Stimulated activated CD4-positive, alpha-beta T cell treated with anti-CD3 and anti-CD28 coated beads, Interleukin-15, amount 100 ng/mL, for 1 hour (primary cell): ENCODE results near the gene SPTLC1.
"Not testable (repeated sequence)": the region's sequence is repeated elsewhere in the genome, so short reads cannot be mapped to it uniquely, and the experiment has no call there.

Experiments used
- DNase-seq, 2 donors: peaks; one replicate each; pipeline ENCODE4 v3.0.0-alpha.2; 2020; ENCODE audit warnings: low read depth in 1 of 2, low spot score in 1 of 2

Gene SPTLC1, protein sequence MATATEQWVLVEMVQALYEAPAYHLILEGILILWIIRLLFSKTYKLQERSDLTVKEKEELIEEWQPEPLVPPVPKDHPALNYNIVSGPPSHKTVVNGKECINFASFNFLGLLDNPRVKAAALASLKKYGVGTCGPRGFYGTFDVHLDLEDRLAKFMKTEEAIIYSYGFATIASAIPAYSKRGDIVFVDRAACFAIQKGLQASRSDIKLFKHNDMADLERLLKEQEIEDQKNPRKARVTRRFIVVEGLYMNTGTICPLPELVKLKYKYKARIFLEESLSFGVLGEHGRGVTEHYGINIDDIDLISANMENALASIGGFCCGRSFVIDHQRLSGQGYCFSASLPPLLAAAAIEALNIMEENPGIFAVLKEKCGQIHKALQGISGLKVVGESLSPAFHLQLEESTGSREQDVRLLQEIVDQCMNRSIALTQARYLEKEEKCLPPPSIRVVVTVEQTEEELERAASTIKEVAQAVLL

DNA sequence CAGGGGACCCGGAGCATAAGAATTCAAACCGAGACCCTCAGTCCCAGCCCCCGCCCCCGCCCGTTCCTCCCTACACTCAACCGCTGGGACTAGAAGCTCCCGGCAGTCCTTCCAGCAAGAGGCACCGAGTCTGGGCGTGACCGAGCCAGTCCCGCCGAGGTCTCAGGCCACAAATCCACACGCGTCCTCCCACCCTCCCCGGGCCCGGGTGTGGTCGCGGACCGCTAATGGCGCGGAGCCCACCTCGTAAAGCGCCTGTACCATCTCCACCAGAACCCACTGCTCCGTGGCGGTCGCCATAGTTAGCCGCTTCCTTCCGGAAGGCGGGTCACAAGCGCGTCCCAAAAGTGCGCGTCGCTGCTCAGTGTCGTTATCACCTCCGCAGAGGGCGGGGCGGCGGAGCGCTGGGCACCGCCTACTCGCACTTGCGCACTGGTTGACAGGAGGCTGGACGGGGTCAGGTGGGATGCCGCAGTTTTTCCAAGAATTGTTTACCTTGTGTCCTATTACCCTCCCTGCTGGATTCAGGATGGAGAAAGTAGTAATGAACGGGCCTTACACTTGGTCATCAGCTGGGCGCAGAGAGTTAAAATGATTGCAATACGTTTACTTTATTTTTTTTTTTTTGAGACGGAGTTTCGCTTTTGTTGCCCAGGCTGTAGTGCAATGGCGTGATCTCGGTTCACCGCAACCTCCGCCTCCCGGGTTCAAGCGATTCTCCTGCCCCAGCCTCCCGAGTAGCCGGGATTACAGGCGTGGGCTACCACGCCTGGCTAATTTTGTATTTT is at the start of gene SPTLC1:
Gene SPTLC1 (minus strand): TSS at position 343 of the 788 bp plus-strand sequence. CDS start 43 bp downstream, at position 300.
- peak; percentile 89 for DNase-seq

DNA sequence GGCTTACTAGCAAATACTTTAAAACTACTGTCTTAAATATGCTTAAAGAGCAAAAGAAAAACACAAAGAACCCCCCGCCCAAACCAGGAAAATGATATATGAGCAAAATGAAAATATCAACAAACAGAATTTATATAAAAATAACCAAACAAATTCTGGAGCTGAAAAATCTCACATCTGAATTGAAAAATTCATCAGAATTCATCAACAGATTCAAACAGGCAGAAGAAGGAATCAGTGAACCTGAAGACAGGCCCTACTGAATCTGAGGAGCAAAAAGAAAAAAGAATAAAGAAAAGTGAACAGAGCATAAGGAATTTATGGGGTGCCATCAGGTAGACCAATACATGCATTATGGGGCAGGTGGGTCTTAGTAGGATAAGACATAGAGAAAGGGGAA is 49.8 kb upstream of the SPTLC1 start:
- DNase-seq = no peak

DNA sequence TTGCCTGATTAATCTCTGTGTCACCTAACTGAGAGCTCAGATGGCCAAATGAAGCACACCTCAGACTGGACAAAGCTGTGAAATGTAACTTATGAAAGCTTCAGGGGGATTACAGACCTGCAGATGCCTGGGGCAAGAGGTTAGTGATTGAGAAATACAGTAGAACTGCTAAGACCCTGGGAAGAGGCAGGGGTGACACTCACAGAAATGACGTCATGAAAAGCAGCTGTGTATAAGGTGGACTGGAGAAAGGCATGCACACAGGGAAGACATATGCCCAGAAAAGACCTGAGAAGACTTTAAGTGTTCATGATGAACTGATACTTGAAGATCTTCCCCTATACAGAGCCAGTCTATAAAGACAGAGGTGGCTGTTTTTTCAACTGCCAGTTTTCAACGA is 49.3 kb upstream of the SPTLC1 start:
- no peak for DNase-seq

DNA sequence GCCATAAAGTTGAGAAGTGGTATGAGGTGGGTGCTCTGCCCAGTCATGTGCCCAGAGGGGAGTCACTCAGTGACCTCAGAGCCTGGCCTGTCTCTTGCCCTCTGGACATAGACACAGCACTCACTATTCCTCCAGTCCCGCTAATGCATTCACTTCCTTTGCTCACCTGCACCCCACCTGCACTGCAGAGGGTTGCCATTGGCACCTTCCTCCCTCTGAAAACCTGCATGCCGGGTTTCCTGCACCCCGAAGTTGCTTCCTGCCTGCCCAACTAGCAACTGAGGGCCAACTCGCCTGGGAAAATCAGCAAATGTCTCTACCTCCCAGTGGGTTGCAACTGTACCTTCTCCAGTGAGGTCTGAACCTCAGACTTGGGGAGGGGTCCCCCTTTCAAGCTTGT is 48.1 kb upstream of the SPTLC1 start:
- DNase-seq = no peak

DNA sequence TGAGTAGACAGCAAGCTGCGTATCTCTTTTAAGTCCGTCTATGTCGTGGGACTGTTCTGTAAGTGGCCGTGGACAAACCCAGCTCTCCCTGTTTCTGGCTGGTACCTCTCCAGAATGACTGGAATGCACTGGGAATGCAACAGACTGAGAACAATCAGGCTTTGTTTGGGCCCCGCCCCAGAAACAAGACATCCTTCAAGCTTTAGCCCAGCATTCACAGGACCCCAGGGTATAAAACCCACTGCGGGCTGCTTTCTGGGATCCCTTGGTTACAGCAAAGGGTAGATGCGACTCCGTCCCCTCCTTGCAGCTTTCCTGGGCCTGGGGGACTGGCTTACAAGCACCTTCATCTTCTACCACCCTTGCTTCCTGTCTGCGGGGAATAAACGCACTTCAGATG is 45.6 kb upstream of the SPTLC1 start:
- no peak for DNase-seq

DNA sequence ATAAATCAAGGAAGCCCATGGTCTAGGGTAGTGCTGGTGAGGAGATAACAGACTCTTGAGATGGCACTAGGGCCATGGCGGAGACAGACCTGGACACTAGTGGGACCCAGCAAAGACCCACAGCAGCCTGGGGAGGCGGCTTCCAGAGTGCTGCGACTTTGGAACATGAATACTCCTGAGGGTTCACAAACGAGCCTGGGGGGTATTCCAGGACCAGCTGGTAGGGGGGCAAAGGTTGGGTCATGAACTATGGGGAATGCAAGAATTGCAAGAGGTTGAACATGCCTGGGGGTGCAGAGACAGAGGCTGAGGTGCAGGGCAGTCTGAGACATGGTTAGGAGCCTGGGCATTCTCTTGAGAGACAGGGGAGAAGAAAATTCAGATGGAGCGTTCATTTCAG is 43.8 kb upstream of the SPTLC1 start:
- no peak for DNase-seq

DNA sequence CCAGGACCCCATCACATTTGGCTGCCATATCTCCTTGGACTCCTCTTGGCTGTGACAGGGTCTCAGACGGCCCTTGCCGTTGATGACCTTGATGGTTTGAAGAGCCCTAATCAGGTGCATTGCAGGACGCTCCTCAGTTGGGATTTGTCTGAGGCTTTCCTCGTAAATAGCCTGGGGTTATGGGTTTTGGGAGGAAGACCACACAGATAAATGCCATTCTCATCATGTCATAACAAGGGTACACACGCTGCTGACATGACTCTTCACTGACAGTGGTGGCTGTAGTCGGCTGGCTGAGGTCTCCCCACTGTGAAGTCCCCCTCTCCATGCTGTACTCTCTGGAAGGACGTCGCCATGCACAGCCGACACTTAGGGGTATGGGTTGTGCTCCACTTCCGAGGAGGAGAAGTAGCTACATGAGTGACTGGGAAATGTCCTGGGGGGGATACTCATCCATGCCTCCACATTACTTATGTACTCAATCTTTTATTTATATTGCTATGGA is 42.9 kb upstream of the SPTLC1 start:
- no peak for DNase-seq

DNA sequence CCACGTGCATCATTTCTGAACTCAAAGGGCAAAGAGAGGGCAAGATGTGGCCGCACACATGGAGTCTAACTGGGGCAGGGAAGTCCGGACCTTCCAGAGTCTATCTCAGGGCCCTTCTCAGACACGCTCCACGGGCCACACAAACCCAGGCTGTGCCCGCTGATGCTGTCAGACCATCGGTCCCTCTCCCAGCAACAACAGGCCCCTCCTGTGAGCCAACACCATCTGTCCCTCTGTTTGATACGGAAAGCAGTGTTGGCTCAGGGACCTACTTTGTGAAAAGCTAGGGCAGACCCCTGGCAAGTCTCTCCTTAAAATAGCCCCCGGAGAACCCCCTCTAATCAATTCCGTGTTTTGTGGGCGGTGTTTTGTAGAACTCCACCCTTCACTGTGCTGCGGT is 40.5 kb upstream of the SPTLC1 start:
- DNase-seq = not testable (repeated sequence)

DNA sequence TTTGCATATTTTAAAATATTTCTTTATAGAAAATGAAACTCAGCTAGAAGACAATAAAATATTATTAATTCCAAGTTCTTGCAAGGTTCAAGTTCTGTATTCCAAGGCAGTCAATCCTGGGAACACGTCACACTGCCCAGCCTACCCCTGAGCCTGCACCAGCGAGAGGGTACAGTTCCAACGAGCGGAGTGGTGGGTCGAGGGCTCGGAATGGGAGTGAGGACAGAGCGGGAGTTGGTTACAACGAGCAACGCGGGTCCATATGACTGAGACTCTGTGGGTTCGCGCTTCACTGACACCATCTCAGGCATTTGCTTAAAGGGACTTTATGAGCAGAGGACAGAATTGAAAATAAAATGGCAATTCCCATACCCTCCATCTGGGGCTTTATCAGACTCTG is 40.0 kb upstream of the SPTLC1 start:
- DNase-seq = no peak

DNA sequence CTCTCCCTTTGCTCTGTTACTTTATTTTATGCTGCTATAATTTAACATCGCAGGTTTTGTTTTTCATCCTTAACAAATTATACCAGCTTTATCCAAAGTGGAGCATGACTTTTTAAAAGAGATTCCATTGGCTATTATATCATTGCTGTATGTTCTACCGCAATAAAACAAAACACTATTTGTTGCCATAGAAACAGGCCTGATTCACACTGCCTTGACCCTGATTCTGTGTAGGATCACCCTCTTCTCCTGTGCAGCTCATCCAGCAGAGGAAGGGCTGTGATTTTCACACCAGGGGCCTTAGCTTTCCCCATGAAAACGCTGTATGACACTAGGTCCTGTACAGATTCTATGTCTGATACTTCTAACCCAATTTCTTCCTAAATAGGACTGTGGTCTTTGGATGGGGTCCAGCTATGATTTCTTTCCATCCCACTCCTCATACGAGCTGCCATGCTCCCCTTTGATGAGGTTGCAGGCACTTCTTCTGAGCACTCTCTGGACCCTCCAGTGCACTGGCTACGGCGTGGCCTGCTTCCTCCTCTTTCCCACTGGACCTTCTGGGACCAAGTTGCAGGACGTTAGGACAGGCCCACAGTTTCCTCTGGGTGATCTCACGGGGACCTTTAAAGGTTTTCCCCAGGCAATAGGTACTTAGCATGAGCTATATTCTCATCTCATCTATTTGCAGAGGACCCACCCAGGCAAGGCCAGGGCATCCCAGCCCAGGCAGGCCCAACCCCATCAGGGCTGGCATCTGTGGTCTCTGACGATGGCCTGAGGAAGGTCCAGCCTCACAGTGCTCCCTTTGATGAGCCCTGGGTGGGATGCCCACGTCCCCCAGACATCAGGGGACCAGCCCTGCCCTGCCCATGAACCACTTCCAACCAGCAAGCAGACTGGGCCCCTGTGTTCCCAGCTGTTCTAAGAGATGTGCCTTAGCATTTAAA is 38.5 kb upstream of the SPTLC1 start:
- DNase-seq = not testable (repeated sequence)

DNA sequence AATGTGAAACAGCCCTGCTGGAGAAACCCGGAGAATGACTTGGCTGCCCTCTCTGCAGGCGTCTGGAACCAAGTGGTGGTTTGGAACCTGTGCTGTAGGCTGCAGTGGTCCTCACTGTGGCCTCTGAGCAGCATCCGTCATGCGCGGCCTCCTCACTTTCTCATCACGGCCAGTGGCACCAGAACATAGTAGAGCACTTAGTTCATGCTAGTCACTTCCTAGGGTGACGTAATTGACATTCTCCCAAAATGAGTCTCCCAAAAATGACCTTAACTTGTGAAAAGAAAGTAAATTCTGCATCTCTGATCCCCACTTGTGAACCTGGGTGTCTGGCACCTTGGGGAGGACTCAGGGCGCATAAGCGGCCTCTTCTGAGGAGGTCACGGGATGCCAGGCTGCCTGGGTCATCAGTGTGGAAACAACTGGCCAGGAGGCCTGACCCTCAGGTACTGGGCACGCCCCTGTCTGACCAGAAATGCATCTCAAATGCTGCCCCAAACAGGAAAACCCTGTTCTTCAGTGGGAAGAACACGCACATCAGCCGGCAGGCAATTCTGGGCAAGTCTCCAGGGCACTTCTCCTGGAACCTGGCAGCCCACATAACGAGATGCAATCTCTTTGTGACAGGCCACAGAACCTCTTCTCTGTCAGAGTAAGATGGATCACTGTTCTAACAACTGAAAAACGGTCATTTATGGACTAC is 36.6 kb upstream of the SPTLC1 start:
- no peak for DNase-seq

DNA sequence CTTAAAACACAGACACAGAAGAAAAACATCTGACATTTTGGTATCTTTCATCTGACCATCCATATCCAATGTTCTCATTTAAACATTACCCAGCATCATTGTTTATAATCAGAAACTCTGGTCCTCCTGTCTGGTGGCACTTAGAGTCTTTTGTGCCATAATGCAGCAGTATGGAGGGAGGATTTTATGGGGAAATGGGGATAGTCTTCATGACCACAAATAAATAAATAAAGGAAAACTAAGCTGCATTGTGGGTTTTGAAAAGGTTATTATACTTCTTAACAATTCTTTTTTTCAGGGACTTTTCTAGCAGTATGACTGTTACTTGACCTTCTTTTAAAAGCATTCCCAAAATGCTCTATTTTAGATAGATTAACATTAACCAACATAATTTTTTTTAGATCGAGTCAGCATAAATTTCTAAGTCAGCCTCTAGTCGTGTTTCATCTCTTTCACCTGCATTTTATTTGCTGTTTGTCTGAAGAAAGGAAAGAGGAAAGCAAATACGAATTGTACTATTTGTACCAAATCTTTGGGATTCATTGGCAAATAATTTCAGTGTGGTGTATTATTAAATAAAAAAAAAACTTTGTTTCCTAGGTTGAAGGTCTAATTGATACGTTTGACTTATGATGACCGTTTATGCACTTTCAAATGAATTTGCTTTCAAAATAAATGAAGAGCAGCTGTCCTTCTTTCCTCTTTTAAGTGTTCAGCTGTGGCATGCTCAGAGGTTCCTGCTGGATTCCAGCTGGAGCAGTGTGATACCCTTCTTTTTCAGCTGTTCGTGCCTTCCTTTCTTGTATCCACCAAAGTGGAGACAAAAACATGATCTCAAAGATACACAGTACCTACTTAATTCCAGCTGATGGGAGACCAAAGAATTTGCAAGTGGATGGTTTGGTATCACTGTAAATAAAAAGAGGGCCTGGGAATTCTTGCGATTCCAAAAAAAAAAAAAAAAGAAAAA is 35.6 kb upstream of the SPTLC1 start:
- DNase-seq = not testable (repeated sequence)

DNA sequence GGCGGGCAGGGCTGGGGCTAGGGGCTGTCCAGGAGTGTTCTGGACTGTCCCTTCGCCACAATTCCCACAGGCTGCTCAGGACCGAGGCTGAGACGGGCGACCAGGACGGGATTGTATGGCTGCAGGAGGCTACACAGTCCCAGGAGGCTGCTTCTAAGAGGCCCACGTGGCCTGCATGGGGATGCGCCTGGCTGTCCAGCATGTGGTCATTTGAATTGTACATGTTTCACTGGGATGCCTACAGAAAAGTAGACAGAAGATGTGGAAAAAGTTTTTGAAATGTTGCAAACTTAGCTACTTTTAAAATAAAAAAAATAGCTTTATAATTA is 32.6 kb upstream of the SPTLC1 start:
- DNase-seq = no peak

DNA sequence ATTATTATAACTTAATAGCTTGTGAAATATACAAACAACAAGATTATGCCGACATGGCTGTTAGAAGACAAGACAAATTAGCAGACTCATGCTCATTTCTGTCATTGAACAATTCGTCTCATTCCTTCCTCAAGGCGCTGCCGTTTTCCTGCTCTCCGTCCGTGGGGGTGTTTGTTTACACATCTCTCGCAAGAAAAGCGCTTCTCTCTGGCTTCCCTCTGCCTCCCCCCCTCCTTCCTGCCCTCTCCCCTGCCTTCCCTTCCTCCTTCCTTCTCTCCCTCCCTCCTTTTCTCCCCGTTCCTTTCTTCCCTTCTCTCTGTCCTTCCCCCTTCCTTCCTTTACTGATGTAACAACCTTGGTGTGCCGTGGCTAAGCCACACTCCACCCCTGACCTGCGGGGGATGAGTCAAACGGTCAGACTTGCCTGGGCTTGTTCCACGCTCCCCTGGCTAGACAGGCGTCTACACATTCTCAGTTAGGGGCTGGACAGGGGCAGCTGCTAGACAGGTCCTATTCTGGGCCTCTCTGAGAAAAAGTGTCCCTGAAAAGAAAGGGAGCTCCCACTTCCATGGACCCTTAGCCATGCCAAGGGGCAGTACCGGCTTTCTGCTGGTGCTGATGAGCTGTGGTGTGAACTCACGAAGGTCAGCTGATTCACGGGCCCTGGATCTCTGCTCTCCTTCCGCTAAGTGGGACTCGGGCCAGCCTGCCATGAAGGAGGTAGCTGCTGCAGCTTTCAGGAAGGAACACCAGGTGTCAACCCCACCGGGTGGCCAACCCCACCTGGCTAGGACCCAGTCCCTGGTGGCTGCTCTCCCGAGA is 32.0 kb upstream of the SPTLC1 start:
- DNase-seq = no peak

DNA sequence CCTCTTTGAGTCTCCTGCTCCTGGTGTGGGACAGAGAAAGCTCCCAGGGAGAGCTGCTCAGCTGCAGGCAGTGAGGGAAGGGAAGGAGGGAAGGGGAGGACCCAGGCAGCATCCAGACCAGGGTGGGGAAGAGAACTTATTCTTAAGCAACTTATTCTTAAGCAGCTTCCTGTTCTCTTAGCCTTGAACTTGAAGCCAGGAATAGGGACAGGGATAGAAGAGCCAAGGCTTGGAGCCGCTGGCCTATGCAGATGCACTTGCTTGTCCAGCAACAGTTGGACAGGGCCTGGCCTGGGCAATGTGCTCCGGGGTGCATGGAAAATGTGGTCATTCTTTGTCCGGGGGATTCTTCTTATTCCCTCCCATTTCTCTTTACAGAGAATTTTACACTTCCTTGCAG is 31.4 kb upstream of the SPTLC1 start:
- DNase-seq = no peak

DNA sequence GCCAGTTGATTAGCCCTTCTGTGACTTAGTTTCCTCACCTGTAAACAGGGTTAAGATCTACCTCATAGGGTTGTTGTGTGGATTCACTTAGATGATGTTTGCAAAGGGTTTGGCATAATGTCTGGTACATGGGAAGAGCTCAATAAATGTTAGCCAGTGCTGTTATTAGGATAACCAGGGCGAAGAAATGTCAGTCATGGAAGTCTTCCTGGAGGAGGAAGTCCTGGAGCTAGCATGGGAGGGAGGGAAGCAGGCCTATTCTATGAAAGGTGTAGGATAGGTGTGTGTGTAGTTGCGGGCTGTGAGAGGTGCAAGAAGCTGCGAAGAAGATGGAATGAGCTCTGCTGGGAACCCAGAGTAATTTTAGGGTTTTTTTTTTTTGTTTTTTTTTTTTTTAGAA is 30.6 kb upstream of the SPTLC1 start:
- not testable (repeated sequence) for DNase-seq

DNA sequence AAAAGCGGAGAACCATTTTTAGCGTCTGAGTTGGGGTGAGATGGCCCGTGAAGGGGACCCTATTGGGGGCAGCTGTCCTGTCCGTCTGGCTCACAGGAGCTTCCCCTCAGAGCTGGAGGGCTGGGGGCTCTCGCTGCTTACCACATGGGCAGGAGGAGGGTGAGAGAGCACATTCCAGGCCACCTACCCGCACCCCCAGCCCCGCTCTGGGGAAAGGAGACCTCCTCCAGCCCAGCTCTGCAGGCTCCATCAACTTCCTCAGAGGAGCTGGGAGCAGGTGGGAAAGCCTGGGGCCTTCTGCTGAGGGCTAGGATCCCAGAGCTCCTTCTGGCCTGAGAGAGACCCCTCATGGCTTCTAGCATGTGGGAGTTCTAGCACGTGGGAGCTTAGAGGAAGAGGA is 27.1 kb upstream of the SPTLC1 start:
- no peak for DNase-seq
